ENCODE data around the gene IL2RA. TPM values are rescaled to one million over a fixed set of nuclear protein-coding genes. Genes with fewer than 3 reads are reported as not detected.

The IL2RA gene
- total RNA-seq, 1 experiment from 2014 or later = not detected

- no peak for DNase-seq (ENCODE audit: low spot score)
Measured at GRCh38 chr10:6040205-6040604, 22.0 kb downstream of the IL2RA start.

GRCh38 chr10:6039711-6040110, 22.5 kb downstream of the IL2RA start:
- DNase-seq (ENCODE audit: low spot score) = no peak

- DNase-seq (ENCODE audit: low spot score) = no peak
Measured at GRCh38 chr10:6038071-6038631, 24.0 kb downstream of the IL2RA start.

DNA sequence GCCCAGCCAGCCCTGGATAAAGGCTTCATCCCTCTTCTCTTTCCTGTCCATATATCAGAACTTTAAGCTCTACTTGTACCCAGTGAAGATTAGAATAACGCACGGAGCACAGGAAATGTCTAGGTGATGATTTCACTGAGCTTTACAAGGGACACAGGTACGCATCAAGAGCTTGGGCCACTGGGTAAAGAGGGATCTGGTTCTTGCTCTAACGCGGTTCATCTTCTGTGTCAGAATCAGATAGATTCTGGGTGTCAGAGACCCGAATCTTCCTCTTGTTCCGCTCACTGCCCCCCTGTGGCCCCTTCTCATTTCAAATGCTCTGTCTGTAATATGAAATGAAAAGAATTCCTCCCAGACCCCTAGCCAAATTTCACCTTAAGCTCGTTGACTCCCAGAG, 24.7 kb downstream of the IL2RA start:
- DNase-seq (ENCODE audit: low spot score) = no peak

DNA sequence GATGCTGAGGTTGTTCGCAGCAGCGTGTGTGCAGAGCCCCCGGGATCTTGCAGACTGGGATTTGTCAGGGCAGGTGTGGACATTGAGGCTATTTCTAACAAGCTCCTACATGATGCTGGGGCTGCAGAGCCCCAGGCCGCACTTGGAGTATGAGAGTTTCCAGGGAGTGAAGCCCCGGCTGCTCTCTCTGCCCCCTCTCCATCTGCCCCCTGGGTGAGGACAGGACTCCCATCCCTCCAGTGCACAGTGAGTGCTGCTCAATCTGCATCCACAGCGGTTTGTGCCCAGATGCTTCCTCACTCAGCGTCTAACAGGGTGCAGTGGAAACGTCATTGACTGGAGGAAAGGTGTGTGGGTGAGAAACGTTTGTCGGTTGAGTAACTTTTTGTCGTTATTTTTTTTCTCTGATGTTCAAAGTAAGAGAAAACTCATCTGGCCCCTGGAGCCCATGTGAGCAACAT, 25.3 kb downstream of the IL2RA start:
- no peak for DNase-seq (ENCODE audit: low spot score)

GRCh38 chr10:6035931-6036575, 26.1 kb downstream of the IL2RA start:
- no peak for DNase-seq (ENCODE audit: low spot score)

GRCh38 chr10:6035101-6035834, 26.9 kb downstream of the IL2RA start:
- no peak for DNase-seq (ENCODE audit: low spot score)

GRCh38 chr10:6034371-6034770, 27.8 kb downstream of the IL2RA start:
- no peak for DNase-seq (ENCODE audit: low spot score)

DNA sequence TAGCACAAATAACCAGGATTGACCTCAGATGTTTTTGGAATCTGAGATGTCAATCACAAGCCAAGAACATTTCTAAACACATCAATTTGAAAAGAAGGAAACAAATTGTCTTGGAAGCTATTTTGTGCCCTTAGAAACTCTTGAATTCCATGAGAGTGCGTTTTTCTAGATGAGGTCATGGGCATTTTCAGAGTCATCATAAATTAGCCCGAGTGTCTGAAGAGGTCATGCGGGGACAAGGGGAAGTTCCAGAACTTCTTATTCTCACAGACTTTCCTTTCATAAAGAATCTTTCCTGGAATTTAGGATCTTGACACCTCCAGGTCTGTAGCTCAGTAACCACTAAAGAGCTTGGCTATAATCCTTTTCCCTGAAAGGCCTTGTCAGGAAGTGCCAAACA, 28.2 kb downstream of the IL2RA start:
- no peak for DNase-seq (ENCODE audit: low spot score)

GRCh38 chr10:6030940-6031339, 31.2 kb downstream of the IL2RA start:
- no peak for DNase-seq (ENCODE audit: low spot score)

DNA sequence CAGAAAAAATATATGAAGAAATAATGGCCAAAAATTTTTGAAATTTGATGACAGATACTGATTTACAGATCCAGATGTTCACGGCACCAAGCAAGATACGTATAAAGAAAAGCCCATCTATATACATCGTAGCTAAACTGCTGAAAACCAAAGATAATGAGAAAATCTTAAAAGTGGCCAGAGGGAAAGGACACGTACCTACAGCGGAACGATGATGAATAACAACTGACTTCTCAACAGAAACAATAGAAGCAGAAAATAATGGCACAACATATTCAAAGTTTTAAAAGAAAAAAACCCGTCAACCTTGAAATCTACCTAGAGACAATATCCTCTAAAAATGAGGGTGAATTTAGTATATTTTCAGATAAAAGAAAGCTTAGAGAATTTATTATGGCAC, 31.9 kb downstream of the IL2RA start:
- DNase-seq (ENCODE audit: low spot score) = no peak

- no peak for DNase-seq (ENCODE audit: low spot score)
Measured at GRCh38 chr10:6027929-6028328, 34.2 kb downstream of the IL2RA start.

DNA sequence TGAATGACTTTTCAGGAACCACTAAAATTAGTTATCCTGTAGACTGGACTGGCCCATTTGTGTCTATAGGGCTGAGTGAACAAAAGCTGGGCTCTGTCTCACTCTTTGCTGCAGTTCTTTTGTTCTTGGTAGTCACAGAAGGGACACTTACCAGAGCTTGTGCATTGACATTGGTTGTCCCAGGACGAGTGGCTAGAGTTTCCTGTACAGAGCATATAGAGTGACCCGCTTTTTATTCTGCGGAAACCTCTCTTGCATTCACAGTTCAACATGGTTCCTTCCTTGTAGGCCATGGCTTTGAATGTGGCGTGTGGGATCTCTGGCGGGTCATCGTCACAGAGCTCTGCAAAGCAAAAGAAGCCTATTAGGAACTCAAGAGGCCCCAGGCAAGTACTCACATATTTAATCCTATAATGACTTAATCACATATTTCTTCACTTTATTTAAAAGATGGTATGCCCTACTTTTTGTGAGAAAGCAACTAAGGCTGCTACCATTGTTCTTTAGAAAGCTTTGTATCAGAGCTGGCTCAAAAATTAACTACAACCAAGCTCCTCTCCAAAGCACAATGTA, 36.4 kb downstream of the IL2RA start:
- no peak for DNase-seq (ENCODE audit: low spot score)

GRCh38 chr10:6024334-6024682, 37.9 kb downstream of the IL2RA start:
- no peak for DNase-seq (ENCODE audit: low spot score)

GRCh38 chr10:6023661-6024333, 38.4 kb downstream of the IL2RA start:
- DNase-seq (ENCODE audit: low spot score) = no peak

DNA sequence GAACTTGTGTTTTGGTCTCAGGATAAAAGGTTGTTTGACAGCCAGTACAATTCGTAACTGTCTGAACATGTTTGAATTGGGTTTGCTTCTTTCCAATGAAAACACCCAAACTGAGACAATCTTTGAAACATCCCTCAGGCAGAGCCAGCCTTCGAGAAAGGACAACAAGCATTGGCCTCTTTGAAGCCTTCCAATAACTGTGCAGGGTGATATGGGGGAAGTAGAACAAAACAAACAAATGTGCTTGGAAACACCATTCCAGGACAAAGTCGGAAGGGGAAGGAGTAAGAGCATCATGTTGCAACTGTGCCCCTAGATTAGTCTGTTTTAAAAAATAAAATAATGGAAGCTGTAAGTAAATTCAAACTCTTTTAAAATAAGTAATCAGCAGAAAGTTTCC, 39.5 kb downstream of the IL2RA start:
- DNase-seq (ENCODE audit: low spot score) = no peak

GRCh38 chr10:6020826-6021225, 41.3 kb downstream of the IL2RA start:
- DNase-seq (ENCODE audit: low spot score) = no peak

DNA sequence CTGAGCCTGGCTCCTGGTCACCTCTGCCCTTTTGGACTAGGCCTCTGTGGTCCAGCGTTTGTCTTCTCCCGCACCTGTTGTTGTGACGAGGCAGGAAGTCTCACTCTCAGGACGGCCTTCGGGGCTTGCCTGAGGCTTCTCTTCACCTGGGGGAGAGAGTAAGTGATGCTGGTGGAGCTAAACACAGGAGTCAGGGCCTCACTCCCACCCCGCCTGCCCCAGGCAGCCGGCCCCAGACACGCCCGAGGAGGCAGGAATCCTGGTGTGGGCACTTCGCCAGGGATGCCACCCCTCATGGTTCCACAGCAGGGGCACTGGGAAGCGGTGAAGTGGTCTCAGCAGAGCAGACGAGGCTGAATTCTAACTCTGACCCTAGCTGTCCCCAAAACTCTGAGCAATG, 42.4 kb downstream of the IL2RA start:
- DNase-seq (ENCODE audit: low spot score) = no peak

DNA sequence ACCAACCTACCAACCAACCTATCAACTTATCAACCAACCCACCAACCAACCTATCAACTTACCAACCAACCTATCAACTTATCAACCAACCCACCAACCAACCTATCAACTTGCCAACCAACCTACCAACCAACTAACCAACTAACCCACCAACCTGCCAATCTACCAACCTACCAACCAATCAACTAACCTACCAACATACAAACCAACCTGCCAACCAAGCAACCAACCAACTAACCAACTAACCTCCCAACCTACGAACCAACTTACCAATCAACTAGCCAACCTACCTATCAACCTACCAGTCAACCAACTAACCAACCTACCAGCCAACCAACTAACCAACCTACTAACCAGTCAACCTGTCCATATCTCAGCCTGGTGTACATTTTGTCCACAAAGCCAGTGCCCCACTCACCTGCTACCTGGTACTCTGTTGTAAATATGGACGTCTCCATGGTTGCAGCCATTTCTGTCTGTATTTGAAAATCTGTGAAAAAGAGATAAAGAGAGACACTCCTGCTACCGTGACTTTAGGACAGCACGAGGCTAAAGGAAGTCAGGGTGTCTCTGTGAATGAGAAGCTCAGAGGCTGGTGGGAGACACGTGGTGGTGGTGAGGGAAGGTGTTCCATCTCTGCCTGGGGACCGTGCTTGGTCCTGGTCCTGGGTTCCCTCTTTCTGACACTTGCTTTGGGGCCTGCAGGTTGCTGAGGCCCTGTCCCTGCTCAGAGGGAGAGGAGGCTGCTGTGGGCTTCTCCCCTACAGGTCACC, 43.0 kb downstream of the IL2RA start:
- no peak for DNase-seq (ENCODE audit: low spot score)

DNA sequence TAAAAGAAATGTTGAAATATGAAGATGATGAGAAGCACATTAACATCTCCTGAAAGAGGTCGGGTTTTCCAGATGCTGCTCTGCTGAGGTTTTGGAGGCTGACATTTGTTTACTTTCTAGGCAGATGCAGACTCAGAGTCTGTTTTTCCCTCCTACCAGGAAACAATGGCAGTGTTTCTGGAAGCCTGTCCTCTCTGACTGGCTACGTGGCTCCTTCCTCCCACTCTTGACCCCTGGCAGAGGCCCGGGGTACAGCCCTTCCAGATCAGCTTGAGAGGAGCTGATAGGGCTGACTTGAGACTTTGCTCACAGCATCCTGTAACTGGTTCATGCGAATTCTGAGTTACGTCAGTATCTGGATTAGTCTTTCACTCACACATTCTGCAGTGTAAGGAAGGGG, 43.7 kb downstream of the IL2RA start:
- DNase-seq (ENCODE audit: low spot score) = no peak

- no peak for DNase-seq (ENCODE audit: low spot score)
Measured at GRCh38 chr10:6017781-6018354, 44.3 kb downstream of the IL2RA start.
